Activated CD4-positive, alpha-beta memory T cell treated with anti-CD3 and anti-CD28 coated beads for 36 hours (primary cell): ENCODE measurements around the gene PGGT1B. TPM values are rescaled to one million over a fixed set of nuclear protein-coding genes. Genes with fewer than 3 reads are reported as not detected.
A peak's percentile ranks its signal among the peaks of the same experiment; 100 is the strongest.

ENCODE experiments used
- CTCF ChIA-PET: fragments of 350-600 bp; sonication (Branson Sonifier 250); formaldehyde crosslinking; loops from one replicate; lab custom pipeline; 2021; ENCODE audit warnings: antibody characterized with exemption, inconsistent platforms; lab: Charles Lee
- POLR2A ChIA-PET: fragments of 350-600 bp; sonication (Branson Sonifier 250); formaldehyde crosslinking; loops from one replicate; lab custom pipeline; 2021; ENCODE audit warnings: antibody characterized with exemption; lab: Charles Lee
- DNase-seq: peaks from one replicate; pipeline ENCODE4 v3.0.0-alpha.2; 2020
- H3K27ac Mint-ChIP-seq: one replicate; pipeline ENCODE4 v1.8.0; 2021; ENCODE audit warnings: mixed read lengths
- H3K27me3 Mint-ChIP-seq: one replicate; pipeline ENCODE4 v1.8.0; 2021; ENCODE audit warnings: mixed read lengths
- H3K36me3 Mint-ChIP-seq: one replicate; pipeline ENCODE4 v1.8.0; 2021; ENCODE audit warnings: mixed read lengths
- H3K4me1 Mint-ChIP-seq: one replicate; pipeline ENCODE4 v1.8.0; 2021; ENCODE audit warnings: low read depth, mixed read lengths
- H3K4me3 Mint-ChIP-seq: one replicate; pipeline ENCODE4 v1.8.0; 2021; ENCODE audit warnings: mild to moderate bottlenecking, mixed read lengths
- H3K9me3 Mint-ChIP-seq: one replicate; pipeline ENCODE4 v1.8.0; 2021; ENCODE audit warnings: mixed read lengths
- intact Hi-C: fragments of 100-400 bp; cut with micrococcal nuclease; formaldehyde crosslinking; loops from one replicate; pipeline ENCODE4 v1.15.1; 2023
- total RNA-seq, 2 experiments: library from RNA; stranded (reverse); gene quantifications; one replicate each; pipeline ENCODE4 v1.2.3, GENCODE V29; 2021

PGGT1B gene
- 10 to 100 TPM; 38.7 TPM for total RNA-seq

DNA sequence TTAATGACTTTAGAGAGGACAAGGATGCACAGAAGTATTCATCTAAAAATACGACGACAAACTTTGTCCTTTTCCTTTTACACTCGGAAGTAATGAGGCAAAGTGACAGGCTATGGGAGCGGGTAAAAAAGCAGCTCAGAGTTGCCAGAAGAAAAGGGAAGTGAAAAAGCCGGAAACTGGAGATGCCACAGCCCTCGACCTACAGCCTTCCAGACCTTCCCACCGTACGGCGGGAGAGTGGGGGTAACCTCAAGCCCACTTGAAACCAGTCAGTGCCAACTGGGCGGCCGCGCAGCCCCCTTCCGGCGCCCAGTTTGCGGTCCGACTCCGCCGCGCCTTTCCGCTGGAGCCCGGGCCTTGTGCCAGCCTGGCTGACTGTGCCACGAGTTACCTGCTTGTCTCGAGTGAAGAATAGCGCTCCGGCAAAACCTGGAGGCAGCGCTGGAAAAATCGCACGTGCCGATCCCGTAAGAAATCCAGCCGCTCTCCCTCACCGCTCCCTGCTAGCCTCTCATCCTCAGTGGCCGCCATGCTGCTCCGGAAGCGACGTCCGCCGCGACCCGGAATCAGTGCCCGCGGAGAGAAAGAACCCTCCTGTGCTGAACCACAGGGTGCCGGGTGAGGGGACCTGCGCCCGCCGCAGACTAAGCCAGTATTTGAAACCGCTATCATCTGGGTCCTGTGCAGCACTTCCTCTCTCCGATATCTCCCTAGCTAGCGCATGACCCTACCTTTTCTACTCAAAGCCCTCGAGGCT, at the start of gene PGGT1B:
PGGT1B (minus strand) TSS at position 557 of the 757 bp plus-strand sequence; CDS start at position 531, 26 bp downstream.
- DNase-seq, result peak; percentile 85
- ChIA-PET POLR2A (interaction anchor here (1.1 to 1.7 kb wide), 3 partner anchors 11 to 53 kb away, joined by 3 to 7 read pairs (median 3); no protein-coding TSS in a partner anchor), CTCF (interaction anchor here (1.3 to 2.0 kb wide), 3 partner anchors 11 to 17 kb away, joined by 3 to 7 read pairs (median 6); no protein-coding TSS in a partner anchor)
- Mint-ChIP-seq H3K4me1 (peaks cover 47% of the 10 kb centered on the region), H3K36me3 (no peaks in the 10 kb centered on the region), H3K27ac (peak within 1 kb of the TSS; percentile 80), H3K9me3 (no peaks in the 10 kb centered on the region), H3K4me3 (peak within 1 kb of the TSS; percentile 92), H3K27me3 (no peaks in the 10 kb centered on the region)
- intact Hi-C loops, result loop anchor here (1.0 to 5.0 kb wide), 5 partner anchors 34 to 580 kb away; partner anchors contain the start of genes AP3S1, ATG12, CCDC112 and FEM1C

DNA sequence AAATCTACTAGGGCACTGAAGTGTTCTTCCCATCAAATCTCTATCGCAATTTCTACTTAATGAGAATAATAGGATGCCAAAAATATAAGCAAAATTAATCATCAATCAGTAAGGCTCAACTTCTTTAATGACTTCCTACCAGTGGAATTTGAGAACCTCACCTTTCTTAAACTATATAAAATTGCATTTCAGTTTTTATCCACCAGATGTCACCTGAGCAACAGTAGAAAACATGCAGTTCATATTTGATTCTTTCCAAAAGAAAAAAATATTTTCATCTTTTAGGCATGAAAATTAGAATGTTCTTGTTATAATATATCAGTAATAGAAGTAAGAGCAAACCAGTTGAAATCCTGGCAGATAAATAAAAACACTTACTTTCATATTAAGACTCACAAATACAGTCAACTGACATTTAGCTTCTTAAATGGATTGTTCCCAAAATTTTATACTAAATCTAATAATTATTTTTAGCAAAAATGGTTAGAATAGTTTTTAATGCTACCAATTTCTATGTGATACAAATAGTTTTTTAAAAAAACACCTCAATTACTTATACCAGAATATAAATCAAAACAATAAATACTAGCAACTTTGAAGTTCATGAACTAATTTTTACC, 47.2 kb upstream of the PGGT1B start:
- ChIA-PET CTCF (interaction anchor here (0.7 to 9.2 kb wide), 26 partner anchors 9 to 1698 kb away, joined by 3 to 212 read pairs (median 4); partner anchors contain the start of genes CCDC112 and LVRN), POLR2A (no interaction called here)
- Mint-ChIP-seq H3K27ac (no peak overlapping the region), H3K36me3 (no peaks in the 10 kb centered on the region), H3K4me3 (no peak overlapping the region), H3K4me1 (no peaks in the 10 kb centered on the region), H3K27me3 (peaks cover 8% of the 10 kb centered on the region), H3K9me3 (no peaks in the 10 kb centered on the region)
- DNase-seq, result no peak
- intact Hi-C loops, result loop anchor here (1.0 to 5.0 kb wide), 3 partner anchors 264 to 527 kb away; no protein-coding TSS in a partner anchor

DNA sequence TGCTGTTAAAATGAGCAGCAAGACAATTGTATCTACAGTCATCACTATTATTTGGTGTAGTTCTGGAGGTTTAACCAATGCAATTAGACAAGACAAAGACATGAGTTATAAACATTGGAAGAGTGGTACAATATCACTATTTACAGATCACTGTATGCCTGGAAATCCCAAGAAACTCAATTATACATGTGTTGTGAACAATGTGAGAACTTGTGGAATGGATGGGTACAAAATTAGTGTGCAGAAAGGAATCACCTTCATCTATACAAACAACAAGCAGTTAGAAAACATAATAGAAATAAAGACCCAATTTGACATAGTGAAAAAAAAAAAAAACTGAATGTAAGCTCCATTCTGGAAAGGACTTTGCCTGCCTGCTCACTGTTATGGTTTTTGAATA, 46.1 kb upstream of the PGGT1B start:
- DNase-seq, result no peak
- intact Hi-C loops, result loop anchor here (1.0 to 5.0 kb wide), 3 partner anchors 265 to 528 kb away; no protein-coding TSS in a partner anchor
- Mint-ChIP-seq H3K36me3 (no peaks in the 10 kb centered on the region), H3K27me3 (peaks cover 8% of the 10 kb centered on the region), H3K9me3 (no peaks in the 10 kb centered on the region), H3K27ac (no peak overlapping the region), H3K4me3 (no peak overlapping the region), H3K4me1 (no peaks in the 10 kb centered on the region)
- ChIA-PET CTCF (interaction anchor here (0.6 to 9.2 kb wide), 24 partner anchors 9 to 1697 kb away, joined by 3 to 212 read pairs (median 4); partner anchors contain the start of genes CCDC112 and LVRN), POLR2A (no interaction called here)

DNA sequence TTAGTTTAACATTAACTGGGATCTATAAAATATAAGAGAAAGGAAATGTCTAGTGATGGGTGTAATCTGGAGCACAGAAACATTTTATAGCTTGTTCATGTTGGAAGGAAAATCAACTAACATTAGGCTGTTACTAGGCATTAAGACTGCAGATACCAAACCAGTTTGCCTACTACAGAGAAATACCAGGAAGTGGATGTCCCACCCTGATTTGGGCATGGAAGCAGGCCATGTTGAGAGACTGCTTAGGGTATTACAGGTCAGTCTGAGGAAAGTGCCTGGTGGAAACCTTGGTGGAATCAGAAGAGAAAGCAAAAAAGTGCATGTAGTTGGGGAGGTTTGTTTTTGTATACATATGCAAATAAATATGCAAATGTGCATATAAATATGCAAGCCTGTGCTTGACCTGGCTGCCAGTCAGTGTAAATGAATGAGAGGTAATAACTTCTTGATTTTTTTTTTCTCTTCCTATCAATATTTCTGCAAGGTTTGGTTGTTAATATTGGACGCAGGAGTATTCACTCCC, 43.4 kb upstream of the PGGT1B start:
- CTCF ChIA-PET, result interaction anchor here (1.0 to 9.2 kb wide), 2 partner anchors 208 to 266 kb away, joined by 3 to 212 read pairs; no protein-coding TSS in a partner anchor
- Mint-ChIP-seq H3K27me3 (peaks cover 10% of the 10 kb centered on the region), H3K4me1 (no peaks in the 10 kb centered on the region), H3K4me3 (no peak overlapping the region), H3K27ac (no peak overlapping the region), H3K36me3 (no peaks in the 10 kb centered on the region), H3K9me3 (no peaks in the 10 kb centered on the region)
- POLR2A ChIA-PET, result no interaction called here
- intact Hi-C loops, result loop anchor here (5.0 kb wide), 1 partner anchor 531 kb away; no protein-coding TSS in a partner anchor
- no peak for DNase-seq

DNA sequence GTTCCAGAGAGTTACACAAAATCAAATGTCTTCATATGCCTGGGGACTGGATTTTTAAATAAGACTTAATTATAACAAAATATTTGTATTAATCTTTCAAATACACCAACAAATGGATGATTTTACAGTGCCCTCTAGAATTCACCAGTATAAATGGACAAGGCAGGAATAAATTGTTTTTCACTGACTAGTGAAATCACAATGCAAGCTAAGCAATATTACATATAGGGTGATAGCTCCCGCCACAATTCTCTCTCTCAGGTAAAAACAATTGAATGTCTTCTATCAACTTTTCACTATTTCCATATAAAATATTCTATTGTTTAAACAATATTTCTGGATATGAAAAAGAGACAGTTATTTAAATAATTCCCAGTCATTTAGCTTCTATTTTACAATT, 41.8 kb upstream of the PGGT1B start:
- DNase-seq, result no peak
- Mint-ChIP-seq H3K36me3 (no peaks in the 10 kb centered on the region), H3K4me3 (no peak overlapping the region), H3K27ac (no peak overlapping the region), H3K27me3 (peaks cover 8% of the 10 kb centered on the region), H3K9me3 (no peaks in the 10 kb centered on the region), H3K4me1 (peaks cover 3% of the 10 kb centered on the region)
- intact Hi-C loops, result no loop called here
- CTCF ChIA-PET, result interaction anchor here (9.2 kb wide), 1 partner anchor 268 kb away, joined by 212 read pairs; no protein-coding TSS in a partner anchor
- POLR2A ChIA-PET, result no interaction called here

DNA sequence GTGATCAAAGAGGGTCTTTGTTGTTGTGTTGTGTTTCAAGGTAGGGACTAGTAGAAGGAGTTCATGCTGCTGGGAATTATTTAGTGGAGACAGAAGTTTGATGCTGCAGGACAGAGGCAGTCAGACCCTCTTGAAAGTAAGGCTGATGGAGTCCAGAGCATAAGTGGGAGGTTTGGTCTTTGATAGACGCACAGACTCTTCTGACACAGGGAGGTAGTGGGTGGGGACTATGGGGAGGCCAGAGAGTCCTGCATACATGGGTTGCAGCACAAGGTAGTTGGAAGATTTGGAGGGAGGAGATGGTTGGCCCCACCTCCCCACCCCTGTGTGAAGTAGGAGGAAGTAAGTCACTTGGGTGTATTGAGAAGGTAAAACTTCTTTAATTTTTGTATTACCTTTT, 36.1 kb upstream of the PGGT1B start:
- Mint-ChIP-seq H3K27me3 (peaks cover 7% of the 10 kb centered on the region), H3K27ac (no peak overlapping the region), H3K36me3 (no peaks in the 10 kb centered on the region), H3K4me1 (peaks cover 7% of the 10 kb centered on the region), H3K9me3 (no peaks in the 10 kb centered on the region), H3K4me3 (no peak overlapping the region)
- CTCF ChIA-PET, result no interaction called here
- no peak for DNase-seq
- POLR2A ChIA-PET, result no interaction called here
- intact Hi-C loops, result no loop called here

DNA sequence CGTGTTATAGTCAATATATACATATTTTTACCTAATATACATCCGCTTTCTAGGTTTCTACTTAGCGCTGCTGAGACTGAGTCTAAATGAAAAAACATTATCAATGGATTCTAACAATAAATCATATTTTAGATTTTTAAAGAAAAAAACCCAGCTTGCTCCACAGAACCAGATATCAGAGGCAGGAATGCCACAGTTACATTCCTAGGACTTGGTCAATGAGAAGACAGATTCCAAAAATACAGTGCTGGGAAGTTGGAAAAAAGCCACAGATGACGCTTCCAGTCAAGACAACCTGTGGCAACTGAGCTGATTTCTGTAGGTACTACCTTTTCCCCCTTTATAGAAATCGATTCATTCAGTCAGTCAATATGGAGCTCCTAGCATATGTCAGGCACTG, 34.4 kb upstream of the PGGT1B start:
- ChIA-PET POLR2A (interaction anchor here (1.3 to 2.1 kb wide), 2 partner anchors 247 to 328 kb away, joined by 6 to 8 read pairs; partner anchors contain the start of gene FEM1C), CTCF (interaction anchor here (0.9 kb wide), 1 partner anchor 12 kb away, joined by 4 read pairs; no protein-coding TSS in a partner anchor)
- Mint-ChIP-seq H3K9me3 (peaks cover 6% of the 10 kb centered on the region), H3K27me3 (peaks cover 8% of the 10 kb centered on the region), H3K4me1 (peaks cover 7% of the 10 kb centered on the region), H3K4me3 (no peak overlapping the region), H3K36me3 (peaks cover 4% of the 10 kb centered on the region), H3K27ac (no peak overlapping the region)
- no peak for DNase-seq
- intact Hi-C loops, result loop anchor here (2.0 kb wide), 1 partner anchor 330 kb away; the partner anchor contains the start of gene TMED7

DNA sequence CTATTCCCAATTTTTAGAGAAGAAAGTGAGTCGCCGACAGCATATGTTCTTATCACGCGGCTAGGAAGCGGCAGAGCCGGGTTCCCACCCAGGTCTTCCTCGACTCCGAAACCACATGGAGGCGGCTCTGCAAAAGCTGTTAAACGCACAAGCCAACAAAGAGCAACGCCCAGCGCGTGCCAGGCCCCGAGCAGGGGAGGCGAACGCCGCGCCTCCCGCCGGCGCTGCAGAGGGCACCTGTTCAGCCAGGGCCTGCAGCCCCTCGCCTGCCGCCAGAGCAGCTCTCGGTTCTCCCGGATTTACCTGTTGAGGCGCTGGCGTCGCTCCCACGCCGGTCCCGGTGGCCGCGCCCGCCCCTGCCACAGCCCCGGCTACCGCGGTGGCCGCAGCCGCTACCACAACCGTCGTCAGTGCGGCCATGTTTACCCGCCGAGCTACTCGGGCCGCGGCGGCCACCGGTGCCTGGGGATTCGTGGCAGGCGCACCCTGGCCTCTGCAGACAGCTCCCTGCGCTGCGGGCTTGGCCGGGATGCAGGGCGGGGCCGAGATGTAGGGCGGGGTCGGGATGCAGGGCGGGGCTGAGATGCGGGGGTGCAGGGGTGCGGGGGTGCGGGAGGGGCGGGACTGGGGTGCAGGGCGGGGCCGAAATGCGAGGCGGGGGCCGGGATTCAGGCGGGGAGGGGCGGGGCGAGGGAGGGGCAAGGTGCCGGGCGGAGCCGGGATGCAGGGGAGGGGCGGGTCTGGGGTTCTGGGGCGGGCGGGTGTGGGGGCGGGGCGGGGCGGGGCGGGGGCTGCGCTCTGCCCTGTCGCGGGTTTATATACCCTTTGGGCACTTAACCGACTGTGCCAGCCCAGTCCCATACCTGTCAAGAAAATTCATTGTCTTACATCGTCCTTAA, 33.7 kb upstream of the PGGT1B start, which contains the start of gene CCDC112:
CCDC112 (minus strand) TSS at position 531 of the 899 bp plus-strand sequence; CDS start at position 420, 111 bp downstream.
- no peak within 1 kb of the TSS for H3K27ac Mint-ChIP-seq
- CTCF ChIA-PET, result interaction anchor here (0.6 to 2.1 kb wide), 6 partner anchors 13 to 278 kb away, joined by 3 to 10 read pairs (median 4); no protein-coding TSS in a partner anchor
- H3K4me1 Mint-ChIP-seq, result peaks cover 7% of the 10 kb centered on the region
- peaks cover 8% of the 10 kb centered on the region for H3K27me3 Mint-ChIP-seq
- peaks cover 13% of the 10 kb centered on the region for H3K9me3 Mint-ChIP-seq
- intact Hi-C loops, result loop anchor here (1.0 to 2.0 kb wide), 6 partner anchors 34 to 545 kb away; partner anchors contain the start of genes AP3S1, ATG12, FEM1C and PGGT1B
- H3K4me3 Mint-ChIP-seq, result peak within 1 kb of the TSS; percentile 76
- POLR2A ChIA-PET, result interaction anchor here (0.7 to 2.1 kb wide), 3 partner anchors 35 to 328 kb away, joined by 3 to 8 read pairs (median 6); partner anchors contain the start of gene FEM1C
- peaks cover 5% of the 10 kb centered on the region for H3K36me3 Mint-ChIP-seq
- peak; percentile 87 for DNase-seq

DNA sequence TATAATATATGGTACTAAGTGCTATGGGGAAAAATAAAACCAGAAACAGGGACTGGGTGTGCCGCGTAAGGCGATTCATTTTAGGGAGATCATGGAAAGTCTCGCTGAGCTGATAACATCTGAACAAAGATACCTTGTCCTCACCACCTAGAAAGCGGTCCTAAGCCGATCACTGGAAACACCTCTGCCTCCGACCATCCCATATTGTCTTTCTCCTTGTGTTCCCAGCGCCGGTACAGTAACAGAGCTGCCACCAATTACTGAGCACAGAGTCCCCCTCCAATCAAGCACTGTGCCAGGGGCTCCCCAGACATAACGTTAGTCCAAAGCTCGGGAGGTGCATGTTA, 33.1 kb upstream of the PGGT1B start:
- ChIA-PET CTCF (interaction anchor here (0.6 to 2.1 kb wide), 7 partner anchors 14 to 279 kb away, joined by 3 to 10 read pairs (median 3); no protein-coding TSS in a partner anchor), POLR2A (interaction anchor here (0.7 to 2.1 kb wide), 3 partner anchors 34 to 329 kb away, joined by 3 to 8 read pairs (median 6); partner anchors contain the start of gene FEM1C)
- DNase-seq, result no peak
- Mint-ChIP-seq H3K4me3 (peak overlapping the region; percentile 76), H3K27ac (no peak overlapping the region), H3K9me3 (peaks cover 13% of the 10 kb centered on the region), H3K36me3 (peaks cover 5% of the 10 kb centered on the region), H3K4me1 (peaks cover 4% of the 10 kb centered on the region), H3K27me3 (peaks cover 7% of the 10 kb centered on the region)
- intact Hi-C loops, result loop anchor here (1.0 to 2.0 kb wide), 6 partner anchors 33 to 546 kb away; partner anchors contain the start of genes AP3S1, ATG12, FEM1C and PGGT1B

DNA sequence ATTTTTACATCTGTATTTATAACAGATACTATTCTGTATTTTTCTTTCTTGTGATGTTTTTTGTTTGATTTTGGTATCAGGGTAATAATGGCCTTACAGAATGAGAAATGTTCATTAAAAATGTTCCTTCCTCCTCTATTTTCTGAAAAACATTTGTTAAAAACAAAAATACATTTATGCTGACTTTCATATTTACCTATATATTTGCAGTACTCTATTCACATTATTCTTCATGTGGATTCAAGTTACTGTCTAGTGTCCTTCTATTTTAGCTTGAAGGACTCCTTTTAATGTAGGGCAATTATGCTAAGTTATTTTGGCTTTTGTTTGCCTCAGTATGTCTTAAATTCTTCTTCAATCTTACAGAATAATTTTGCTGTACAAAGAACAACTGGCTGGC, 28.7 kb upstream of the PGGT1B start:
- ChIA-PET POLR2A (no interaction called here), CTCF (no interaction called here)
- peaks cover 13% of the 10 kb centered on the region for H3K9me3 Mint-ChIP-seq
- intact Hi-C loops, result no loop called here
- H3K27me3 Mint-ChIP-seq, result peaks cover 4% of the 10 kb centered on the region
- H3K36me3 Mint-ChIP-seq, result peaks cover 5% of the 10 kb centered on the region
- no peak overlapping the region for H3K4me3 Mint-ChIP-seq
- no peak for DNase-seq
- peaks cover 4% of the 10 kb centered on the region for H3K4me1 Mint-ChIP-seq
- H3K27ac Mint-ChIP-seq, result no peak overlapping the region
